K562 (cell line): ENCODE results near the gene PLEKHA1. TPM values are rescaled to one million over a fixed set of nuclear protein-coding genes. Genes with fewer than 3 reads are reported as not detected.

ENCODE experiments used
- ATAC-seq: fragments of 200-7000 bp; cut with Tn5 transposase; 3 replicates; pipeline ENCODE4 v1.9.1; 2020; ENCODE audit warnings: moderate library complexity
- BruUV-seq: library from RNA; stranded (reverse); fragments of 400-500 nt; replicated peaks from 2 replicates; lab custom pipeline; 2021; lab: Mats Ljungman, UMichigan
- CTCF ChIA-PET: fragments of 300-600 bp; formaldehyde crosslinking; extraction: SDS; loops from one replicate; lab custom pipeline; 2021; ENCODE audit warnings: low intra/inter-chr PET ratio; lab: Yijun Ruan, JAX
- POLR2A ChIA-PET: fragments of 300-600, 350-650 bp; sonication (Branson Sonifier 250); formaldehyde crosslinking; extraction: SDS; loops from one replicate; lab custom pipeline; 2021; ENCODE audit warnings: antibody characterized with exemption, inconsistent platforms; lab: Yijun Ruan, JAX
- DNase-seq, 4 experiments: peaks; one replicate each; pipeline versions ENCODE4 v3.0.0 to v3.0.0-alpha.2; 2011 to 2018; ENCODE audit warnings: low spot score in 3 of 4, mixed read lengths in 3 of 4; ENCODE audit errors: extremely low read depth in 1 of 4
- FAIRE-seq: peaks from 2 replicates; lab custom pipeline; 2011; peaks lifted over from hg19 to GRCh38; lab: Jason Lieb, UNC
- H2AFZ ChIP-seq: 2 replicates; pipeline ENCODE4 v1.6.0; 2011; ENCODE audit warnings: low read depth, low read length, control low read depth, inconsistent platforms
- H3K27ac ChIP-seq: fragments of 200-600 bp; 3 replicates; pipeline ENCODE4 v1.8.0; 2011; ENCODE audit warnings: low read depth, mild to moderate bottlenecking, control low read depth, inconsistent platforms, low read length, moderate library complexity, mixed read lengths; ENCODE audit errors: extremely low read depth
- H3K27me3 ChIP-seq, 2 experiments: fragments of 300-600 bp in 1 of 2; 2 replicates in 1 of 2; 3 replicates in 1 of 2; pipeline versions ENCODE4 v1.6.0 to v1.8.0; 2011; ENCODE audit warnings: inconsistent platforms in 2 of 2, low read length in 2 of 2, mild to moderate bottlenecking in 1 of 2, mixed read lengths in 1 of 2, moderate library complexity in 1 of 2; ENCODE audit not compliant: control insufficient read depth in 2 of 2, insufficient read depth in 2 of 2
- H3K36me3 ChIP-seq: fragments of 300-600 bp; 3 replicates; pipeline ENCODE4 v1.8.0; 2011; ENCODE audit warnings: mild to moderate bottlenecking, low read length, inconsistent platforms; ENCODE audit not compliant: control insufficient read depth, insufficient read depth
- H3K4me1 ChIP-seq, 2 experiments: fragments of 200-600 bp in 1 of 2; replicated peaks in 1 of 2; 2 replicates in 1 of 2; 3 replicates in 1 of 2; pipeline versions ENCODE4 v1.5.1 to v1.8.0; 2011; ENCODE audit warnings: inconsistent platforms in 2 of 2, low read length in 2 of 2, mild to moderate bottlenecking in 1 of 2, mixed read lengths in 1 of 2, moderate library complexity in 1 of 2; ENCODE audit not compliant: control insufficient read depth in 2 of 2, insufficient read depth in 2 of 2
- H3K4me2 ChIP-seq: 2 replicates; pipeline ENCODE4 v1.6.1; 2011; ENCODE audit warnings: low read length, control low read depth, inconsistent platforms, mixed read lengths; ENCODE audit not compliant: insufficient read depth
- H3K4me3 ChIP-seq: fragments of 200-600 bp; sonication (generic), shearing (Covaris generic); 2 replicates; pipeline ENCODE4 v1.5.1; 2016; ENCODE audit warnings: control low read depth, inconsistent platforms
- H3K79me2 ChIP-seq: fragments of 200-600 bp; 3 replicates; pipeline ENCODE4 v1.8.0; 2011; ENCODE audit warnings: low read length, inconsistent platforms; ENCODE audit not compliant: control insufficient read depth, insufficient read depth
- H3K9ac ChIP-seq, 2 experiments: 2 replicates each; pipeline versions ENCODE4 v1.6.0 to v1.6.1; 2011; ENCODE audit warnings: low read depth in 2 of 2, low read length in 2 of 2, control low read depth in 1 of 2, inconsistent platforms in 1 of 2, mild to moderate bottlenecking in 1 of 2, mixed read lengths in 1 of 2; ENCODE audit not compliant: insufficient read depth in 1 of 2
- H3K9me1 ChIP-seq: one replicate; pipeline ENCODE4 v1.6.0; 2011; ENCODE audit warnings: inconsistent platforms, mild to moderate bottlenecking, low read length, moderate library complexity; ENCODE audit not compliant: control insufficient read depth, insufficient read depth
- H3K9me3 ChIP-seq: replicated peaks from 2 replicates; pipeline ENCODE4 v1.5.1; 2011; ENCODE audit warnings: low read depth, low read length, inconsistent platforms; ENCODE audit not compliant: control insufficient read depth, insufficient read depth
- H4K20me1 ChIP-seq: replicated peaks from 2 replicates; pipeline ENCODE4 v1.6.1; 2011; ENCODE audit warnings: low read length, inconsistent platforms, mixed read lengths; ENCODE audit not compliant: control insufficient read depth, insufficient read depth
- NFRKB ChIP-seq: fragments of 450-650 bp; IDR thresholded peaks from 2 replicates; pipeline ENCODE4 v1.6.1; 2016; ENCODE audit warnings: low read depth
- PYGO2 ChIP-seq: fragments of 450-650 bp; IDR thresholded peaks from 2 replicates; pipeline ENCODE4 v1.6.1; 2016; ENCODE audit warnings: mild to moderate bottlenecking, missing genetic modification characterization, moderate library complexity, missing compliant biosample characterization
- STAT5B ChIP-seq: fragments of 250-450 bp; sonication (Bioruptor Pico); IDR thresholded peaks from 2 replicates; pipeline ENCODE4 v1.8.0; 2021; ENCODE audit warnings: mild to moderate bottlenecking, inconsistent platforms
- TARDBP ChIP-seq: fragments of 450-650 bp; IDR thresholded peaks from 2 replicates; pipeline ENCODE4 v1.6.1; 2016
- TOE1 ChIP-seq, 2 experiments: fragments of 450-650 bp in 1 of 2; sonication (generic) in 1 of 2; formaldehyde crosslinking in 1 of 2; IDR thresholded peaks; 2 replicates each; pipeline versions ENCODE4 v1.7.1 to v1.8.0; 2016 to 2022; ENCODE audit warnings: borderline replicate concordance in 2 of 2, mild to moderate bottlenecking in 2 of 2, antibody characterized with exemption in 1 of 2, inconsistent platforms in 1 of 2, low read depth in 1 of 2, missing genetic modification reagents in 1 of 2, moderate library complexity in 1 of 2
- ZNF583 ChIP-seq: fragments of 250-450 bp; sonication (Bioruptor Pico); IDR thresholded peaks from 2 replicates; pipeline ENCODE4 v1.4.0; 2020
- ZNF584 ChIP-seq: fragments of 200-800 bp; sonication (Bioruptor generic); IDR thresholded peaks from 2 replicates; pipeline ENCODE4 v1.6.1; 2016; ENCODE audit warnings: low read depth, mild to moderate bottlenecking, missing genetic modification characterization, missing compliant biosample characterization
- WGBS: fragments of 100-300 bp; shearing (Covaris generic); methylation state at CpG from one replicate; pipeline ENCODE4 v1.1.6; 2016; ENCODE audit warnings: low coverage, mixed read lengths; ENCODE audit not compliant: insufficient coverage; ENCODE audit errors: missing lambda C conversion rate; 5-methylcytosine and 5-hydroxymethylcytosine counted together
- in situ Hi-C: fragments of 300-500 bp; cut with MboI; formaldehyde crosslinking; loops from 4 replicates; pipeline ENCODE4 v1.15.0; 2018; ENCODE audit warnings: inconsistent platforms, mixed read lengths
- intact Hi-C: fragments of 100-400 bp; cut with micrococcal nuclease; formaldehyde crosslinking; loops from 2 replicates; pipeline ENCODE4 v1.14.2; 2022
- polyA plus RNA-seq, 8 experiments: library from polyadenylated mRNA; depleted of rRNA in 4 of 8; stranded (reverse) in 5 of 8; unstranded in 3 of 8; fragments of >200 nt; fragmentation: Nextera tagmentation in 2 of 8; fragmentation: Illumina TruSeq in 1 of 8; extraction: Ambion mirVana in 2 of 8; extraction: Trizol in 1 of 8; gene quantifications; 2 replicates each; pipeline versions ENCODE4 v1.2.1 to v1.2.3, GENCODE V29; 2011 to 2014; ENCODE audit warnings: inconsistent platforms in 1 of 8, missing spikeins in 1 of 8
- total RNA-seq, 7 experiments: library from RNA; depleted of rRNA in 6 of 7; stranded (reverse); fragments of >200 nt in 6 of 7; fragmentation: Illumina TruSeq in 2 of 7; extraction: Trizol in 2 of 7; gene quantifications; 2 replicates each; pipeline versions ENCODE4 v1.2.1 to v1.2.3, GENCODE V29; 2011 to 2021; ENCODE audit warnings: low replicate concordance in 1 of 7
- TF ChIP-seq, protein P1 (sequence below): fragments of 150-350 bp; conservative IDR thresholded peaks from 2 replicates; pipeline ENCODE4 v1.6.1; 2014; ENCODE audit warnings: low read length
- TF ChIP-seq, protein P2 (sequence below): fragments of 450-650 bp; IDR thresholded peaks from one replicate; pipeline ENCODE4 v1.6.1; 2018; ENCODE audit warnings: mild to moderate bottlenecking, moderate library complexity; ENCODE audit not compliant: partially characterized antibody
- TF ChIP-seq, protein P3 (sequence below): fragments of 450-650 bp; formaldehyde crosslinking; IDR thresholded peaks from 2 replicates; pipeline ENCODE4 v1.4.0; 2022; ENCODE audit warnings: missing genetic modification characterization

PLEKHA1 gene
- total and polyA plus RNA-seq, 9 of the 15 experiments (the other 6 are each of a cell fraction or from before 2014, with no cell fraction given) = 0.05 to 4.7 (median 1.0) TPM

DNA sequence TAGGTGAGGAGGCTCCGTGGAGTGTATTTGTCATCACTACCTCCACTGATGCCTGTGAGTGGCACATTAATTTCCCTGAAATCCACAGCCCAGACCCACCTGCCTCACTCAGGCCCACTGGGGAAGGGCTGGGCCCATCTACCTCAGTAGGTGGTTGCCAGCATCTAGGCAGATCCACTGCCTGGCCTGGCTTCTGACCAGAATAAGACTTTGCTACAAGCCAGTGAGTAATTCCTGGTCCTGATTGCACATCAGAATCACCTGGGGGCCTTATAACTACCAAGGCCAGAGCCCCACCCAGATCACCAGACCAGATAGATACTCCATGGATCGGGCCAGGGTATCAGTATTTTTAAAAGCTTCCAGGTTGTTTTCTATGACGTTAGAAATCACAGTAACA is 37.5 kb upstream of the PLEKHA1 start:
- H3K27ac ChIP-seq = no peak overlapping the region
- BruUV-seq = no TSS peak
- CTCF ChIA-PET = no interaction called here
- WGBS = 0% methylated on average over 3 of the region's 3 CpGs
- H4K20me1 ChIP-seq = no peaks in the 10 kb centered on the region; the same call in 1 of the 2 replicates
- no peaks in the 10 kb centered on the region for H3K9me1 ChIP-seq
- in situ Hi-C loops = no loop called here
- H3K9ac ChIP-seq = no peak overlapping the region
- FAIRE-seq (no peak), DNase-seq (no peak), ATAC-seq (no peak)
- no peaks in the 10 kb centered on the region for H3K36me3 ChIP-seq
- H3K4me1 ChIP-seq = no peaks in the 10 kb centered on the region
- no peak overlapping the region for H2AFZ ChIP-seq
- TF ChIP-seq ZNF583 (CRISPR knock-in tag) (no peak), NFRKB (no peak), PYGO2 (tag) (no peak), TARDBP (no peak), ZNF584 (CRISPR knock-in tag) (no peak), TOE1 (IDR thresholded peaks at IDR 0.05; ENCODE audit: borderline replicate concordance) (no peak), TOE1 (CRISPR knock-in tag; IDR thresholded peaks at IDR 0.05; ENCODE audit: borderline replicate concordance, low read depth) (no peak), STAT5B (CRISPR knock-in tag) (no peak)
- TF ChIP-seq, protein P1, sequence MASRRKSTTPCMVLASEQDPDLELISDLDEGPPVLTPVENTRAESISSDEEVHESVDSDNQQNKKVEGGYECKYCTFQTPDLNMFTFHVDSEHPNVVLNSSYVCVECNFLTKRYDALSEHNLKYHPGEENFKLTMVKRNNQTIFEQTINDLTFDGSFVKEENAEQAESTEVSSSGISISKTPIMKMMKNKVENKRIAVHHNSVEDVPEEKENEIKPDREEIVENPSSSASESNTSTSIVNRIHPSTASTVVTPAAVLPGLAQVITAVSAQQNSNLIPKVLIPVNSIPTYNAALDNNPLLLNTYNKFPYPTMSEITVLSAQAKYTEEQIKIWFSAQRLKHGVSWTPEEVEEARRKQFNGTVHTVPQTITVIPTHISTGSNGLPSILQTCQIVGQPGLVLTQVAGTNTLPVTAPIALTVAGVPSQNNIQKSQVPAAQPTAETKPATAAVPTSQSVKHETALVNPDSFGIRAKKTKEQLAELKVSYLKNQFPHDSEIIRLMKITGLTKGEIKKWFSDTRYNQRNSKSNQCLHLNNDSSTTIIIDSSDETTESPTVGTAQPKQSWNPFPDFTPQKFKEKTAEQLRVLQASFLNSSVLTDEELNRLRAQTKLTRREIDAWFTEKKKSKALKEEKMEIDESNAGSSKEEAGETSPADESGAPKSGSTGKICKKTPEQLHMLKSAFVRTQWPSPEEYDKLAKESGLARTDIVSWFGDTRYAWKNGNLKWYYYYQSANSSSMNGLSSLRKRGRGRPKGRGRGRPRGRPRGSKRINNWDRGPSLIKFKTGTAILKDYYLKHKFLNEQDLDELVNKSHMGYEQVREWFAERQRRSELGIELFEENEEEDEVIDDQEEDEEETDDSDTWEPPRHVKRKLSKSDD = no peak
- TF ChIP-seq, protein P2, sequence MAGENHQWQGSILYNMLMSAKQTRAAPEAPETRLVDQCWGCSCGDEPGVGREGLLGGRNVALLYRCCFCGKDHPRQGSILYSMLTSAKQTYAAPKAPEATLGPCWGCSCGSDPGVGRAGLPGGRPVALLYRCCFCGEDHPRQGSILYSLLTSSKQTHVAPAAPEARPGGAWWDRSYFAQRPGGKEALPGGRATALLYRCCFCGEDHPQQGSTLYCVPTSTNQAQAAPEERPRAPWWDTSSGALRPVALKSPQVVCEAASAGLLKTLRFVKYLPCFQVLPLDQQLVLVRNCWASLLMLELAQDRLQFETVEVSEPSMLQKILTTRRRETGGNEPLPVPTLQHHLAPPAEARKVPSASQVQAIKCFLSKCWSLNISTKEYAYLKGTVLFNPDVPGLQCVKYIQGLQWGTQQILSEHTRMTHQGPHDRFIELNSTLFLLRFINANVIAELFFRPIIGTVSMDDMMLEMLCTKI = no peak
- TF ChIP-seq, protein P3, sequence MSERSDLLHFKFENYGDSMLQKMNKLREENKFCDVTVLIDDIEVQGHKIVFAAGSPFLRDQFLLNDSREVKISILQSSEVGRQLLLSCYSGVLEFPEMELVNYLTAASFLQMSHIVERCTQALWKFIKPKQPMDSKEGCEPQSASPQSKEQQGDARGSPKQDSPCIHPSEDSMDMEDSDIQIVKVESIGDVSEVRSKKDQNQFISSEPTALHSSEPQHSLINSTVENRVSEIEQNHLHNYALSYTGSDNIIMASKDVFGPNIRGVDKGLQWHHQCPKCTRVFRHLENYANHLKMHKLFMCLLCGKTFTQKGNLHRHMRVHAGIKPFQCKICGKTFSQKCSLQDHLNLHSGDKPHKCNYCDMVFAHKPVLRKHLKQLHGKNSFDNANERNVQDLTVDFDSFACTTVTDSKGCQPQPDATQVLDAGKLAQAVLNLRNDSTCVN = no peak
- H3K27me3 ChIP-seq = peaks cover 0 to 4% of the 10 kb centered on the region in 2 experiments; a peak in 1 of 5 replicates
- intact Hi-C loops = no loop called here
- H3K9me3 ChIP-seq = no peaks in the 10 kb centered on the region
- POLR2A ChIA-PET = no interaction called here
- H3K4me3 ChIP-seq = no peak overlapping the region
- no peaks in the 10 kb centered on the region for H3K79me2 ChIP-seq
- H3K4me2 ChIP-seq = no peak overlapping the region
